Measurements from ENCODE around the gene KBTBD8. TPM values are rescaled to one million over a fixed set of nuclear protein-coding genes. Genes with fewer than 3 reads are reported as not detected.

KBTBD8 gene
- total and polyA plus RNA-seq, 9 of the 15 experiments (the other 6 are each of a cell fraction or from before 2014, with no cell fraction given): 2.7 to 9.1 (median 5.6) TPM

GRCh38 chr3:66989860-66990696 lies 8.0 kb upstream of the KBTBD8 start (continued):
- no peak for TF ChIP-seq ZNF253 (CRISPR knock-in tag; conservative IDR thresholded peaks at IDR 0.05)
- no peak for TF ChIP-seq ZBTB33 (CRISPR knock-in tag; IDR thresholded peaks at IDR 0.05)
- TF ChIP-seq RBM25 (IDR thresholded peaks at IDR 0.05; ENCODE audit: low read depth, low read length, severe bottlenecking): no peak
- TF ChIP-seq TFE3 (CRISPR knock-in tag; IDR thresholded peaks at IDR 0.05): peak; percentile 90
- TF ChIP-seq DEAF1 (CRISPR knock-in tag; IDR thresholded peaks at IDR 0.05): peak; percentile 59
- no peak for TF ChIP-seq GABPB2 (CRISPR knock-in tag; conservative IDR thresholded peaks at IDR 0.05)
- TF ChIP-seq NCOA2 (IDR thresholded peaks at IDR 0.05; ENCODE audit: partially characterized antibody in 2 of 2): no peak
- TF ChIP-seq RBBP5 (IDR thresholded peaks at IDR 0.05; ENCODE audit: borderline replicate concordance, insufficient read depth, low read length, poor library complexity, severe bottlenecking): no peak
- no peak for TF ChIP-seq ZNF212 (CRISPR knock-in tag; IDR thresholded peaks at IDR 0.05)
- TF ChIP-seq ZHX1 (conservative IDR thresholded peaks at IDR 0.05; ENCODE audit: low read length): no peak
- TF ChIP-seq ATF2 (CRISPR knock-in tag; IDR thresholded peaks at IDR 0.05): no peak
- peak; percentile 32; the same call in 1 of the 2 replicates for TF ChIP-seq USF2 (CRISPR knock-in tag; IDR thresholded peaks at IDR 0.05)
- TF ChIP-seq CAMTA2 (CRISPR knock-in tag; conservative IDR thresholded peaks at IDR 0.05): no peak
- TF ChIP-seq EHMT2 (IDR thresholded peaks at IDR 0.05): 0 out of 2 replicates have a peak, but pooled peaks have one; percentile 45
